CD4-positive, alpha-beta T cell (primary cell): ENCODE measurements around the gene FEN1. TPM values are rescaled to one million over a fixed set of nuclear protein-coding genes. Genes with fewer than 3 reads are reported as not detected.

ENCODE experiments used
- ATAC-seq: fragments of 200-7000 bp; cut with Tn5 transposase; one replicate; pipeline ENCODE4 v1.10.0; 2022; ENCODE audit warnings: mild to moderate bottlenecking; ENCODE audit not compliant: poor library complexity
- CTCF ChIA-PET: fragments of 350-600 bp; sonication (Branson Sonifier 250); formaldehyde crosslinking; loops from one replicate; lab custom pipeline; 2021; ENCODE audit warnings: antibody characterized with exemption, inconsistent platforms; lab: Charles Lee
- POLR2A ChIA-PET: fragments of 350-600 bp; sonication (Branson Sonifier 250); formaldehyde crosslinking; loops from one replicate; lab custom pipeline; 2021; ENCODE audit warnings: antibody characterized with exemption, inconsistent platforms; lab: Charles Lee
- DNase-seq, 14 experiments: peaks; one replicate each; pipeline ENCODE4 v3.0.0-alpha.2; 2013 to 2020; ENCODE audit warnings: mixed read lengths in 2 of 14
- H3K27ac ChIP-seq, 2 donors: one replicate each; pipeline versions ENCODE4 v1.5.1 to v1.7.0; 2013; ENCODE audit warnings: low read length in 2 of 2, low read depth in 1 of 2, mild to moderate bottlenecking in 1 of 2
- H3K27me3 ChIP-seq, 2 experiments: 1 replicate in 1 of 2; 2 replicates in 1 of 2; pipeline versions ENCODE4 v1.6.1 to v1.7.0; 2013; ENCODE audit warnings: low read length in 2 of 2, control low read depth in 1 of 2, mild to moderate bottlenecking in 1 of 2, moderate library complexity in 1 of 2; ENCODE audit not compliant: insufficient read depth in 2 of 2, control insufficient read depth in 1 of 2
- H3K36me3 ChIP-seq: one replicate; pipeline ENCODE4 v1.6.1; 2013; ENCODE audit warnings: low read length, control low read depth; ENCODE audit not compliant: insufficient read depth
- H3K4me1 ChIP-seq: one replicate; pipeline ENCODE4 v1.6.1; 2013; ENCODE audit warnings: low read length, control low read depth; ENCODE audit not compliant: insufficient read depth
- H3K4me3 ChIP-seq: one replicate; pipeline ENCODE4 v1.5.1; 2013; ENCODE audit warnings: mild to moderate bottlenecking, low read length, moderate library complexity
- H3K9me3 ChIP-seq, 2 experiments: 1 replicate in 1 of 2; 2 replicates in 1 of 2; pipeline versions ENCODE4 v1.6.1 to v1.7.0; 2013; ENCODE audit warnings: low read length in 2 of 2, mild to moderate bottlenecking in 2 of 2, control low read depth in 1 of 2, moderate library complexity in 1 of 2; ENCODE audit not compliant: control insufficient read depth in 1 of 2, insufficient read depth in 1 of 2
- H3K27ac Mint-ChIP-seq: one replicate; pipeline ENCODE4 v1.8.0; 2020; ENCODE audit warnings: mixed read lengths
- H3K27me3 Mint-ChIP-seq: one replicate; pipeline ENCODE4 v1.8.0; 2021; ENCODE audit warnings: mixed read lengths
- H3K36me3 Mint-ChIP-seq: one replicate; pipeline ENCODE4 v1.8.0; 2021; ENCODE audit warnings: low read depth, mixed read lengths
- H3K4me1 Mint-ChIP-seq: one replicate; pipeline ENCODE4 v1.8.0; 2021; ENCODE audit warnings: low read depth, mixed read lengths
- H3K4me3 Mint-ChIP-seq: one replicate; pipeline ENCODE4 v1.8.0; 2020; ENCODE audit warnings: mild to moderate bottlenecking, mixed read lengths
- H3K9me3 Mint-ChIP-seq: one replicate; pipeline ENCODE4 v1.8.0; 2020; ENCODE audit warnings: mixed read lengths
- CTCF ChIP-seq: fragments of 200-600 bp; IDR thresholded peaks from one replicate; pipeline ENCODE4 v1.8.0; 2022; ENCODE audit warnings: antibody characterized with exemption, mild to moderate bottlenecking
- intact Hi-C, 2 experiments: fragments of 100-400 bp; cut with DNase I in 1 of 2; cut with micrococcal nuclease in 1 of 2; formaldehyde crosslinking; loops; one replicate each; pipeline versions ENCODE4 v1.15.1 to v1.9.0; 2023 to 2025; cut with DNase I, micrococcal nuclease
- total RNA-seq, 174 experiments: library from RNA in 2 of 174; stranded (reverse) in 2 of 174; gene quantifications; one replicate each; pipeline ENCODE4 v1.2.3 and lab custom pipeline; 2021 to 2026

FEN1 gene
- total RNA-seq, 2 experiments from 2014 or later: 7.5 to 9.1 TPM

- no peak overlapping the region for H3K27ac Mint-ChIP-seq
- Histone ChIP-seq H3K36me3 (no peaks in the 10 kb centered on the region), H3K27ac (no peak overlapping the region), H3K4me3 (no peak overlapping the region), H3K9me3 (no peaks in the 10 kb centered on the region), H3K27me3 (no peaks in the 10 kb centered on the region), H3K4me1 (no peaks in the 10 kb centered on the region)
- H3K4me1 Mint-ChIP-seq: no peaks in the 10 kb centered on the region
- TF ChIP-seq CTCF: no peak
- ChIA-PET CTCF (interaction anchor here (1.4 kb wide), 1 partner anchor 32 kb away, joined by 3 read pairs; no protein-coding TSS in a partner anchor), POLR2A (no interaction called here)
- intact Hi-C loops: no loop called here
- peaks cover 7% of the 10 kb centered on the region for H3K27me3 Mint-ChIP-seq
- H3K9me3 Mint-ChIP-seq: no peaks in the 10 kb centered on the region
- no peak overlapping the region for H3K4me3 Mint-ChIP-seq
- no peaks in the 10 kb centered on the region for H3K36me3 Mint-ChIP-seq
- no peak for ATAC-seq
- DNase-seq: no peak
These were observed 27.0 kb upstream of the FEN1 start for GRCh38 chr11:61765550-61766253.

- H3K27ac Mint-ChIP-seq: no peak overlapping the region
These were observed 26.3 kb upstream of the FEN1 start for GRCh38 chr11:61766353-61766841.

DNA sequence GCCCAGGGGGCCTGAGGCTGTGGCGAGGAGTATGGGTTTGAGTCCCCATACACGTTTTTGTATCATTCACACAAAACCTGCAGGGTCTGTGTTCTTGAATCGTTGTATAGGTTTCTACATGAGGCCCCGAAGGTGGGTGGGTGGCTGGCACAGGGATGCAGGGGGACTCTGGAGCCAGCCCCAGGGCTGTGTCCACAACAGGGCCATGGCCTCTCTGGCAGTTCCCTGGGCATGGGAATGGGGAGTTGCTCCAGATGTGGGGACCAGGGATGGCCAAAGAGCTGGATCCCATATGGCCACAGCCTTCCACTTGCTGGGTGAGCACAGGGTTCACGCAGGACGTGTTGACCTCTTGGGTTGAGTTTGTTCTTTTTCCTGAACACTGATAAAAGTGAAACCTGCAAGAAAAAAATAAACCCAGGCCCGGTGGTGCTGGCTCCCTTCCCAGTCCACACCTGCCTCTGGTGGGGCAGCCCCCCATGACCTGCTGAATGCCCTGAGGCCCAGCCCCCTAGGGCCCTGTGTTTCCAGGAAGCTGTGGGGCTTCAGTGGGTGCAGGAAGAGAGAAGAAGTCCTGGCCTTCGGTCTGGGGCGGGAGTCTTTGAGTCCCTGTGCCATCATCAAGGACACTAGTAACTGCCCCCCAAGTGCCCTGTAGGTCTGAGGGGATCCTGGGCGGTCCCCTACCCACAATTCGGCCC lies 24.2 kb upstream of the FEN1 start:
- H3K27me3 ChIP-seq: no peaks in the 10 kb centered on the region
- H3K27me3 Mint-ChIP-seq: no peaks in the 10 kb centered on the region
- no peaks in the 10 kb centered on the region for H3K9me3 ChIP-seq
- ATAC-seq: no peak
- no peak for TF ChIP-seq CTCF
- H3K27ac Mint-ChIP-seq: no peak overlapping the region
- intact Hi-C loops: no loop called here
- peaks cover 16% of the 10 kb centered on the region for H3K4me1 ChIP-seq
- H3K36me3 Mint-ChIP-seq: no peaks in the 10 kb centered on the region
- H3K4me3 ChIP-seq: no peak overlapping the region
- no peak overlapping the region for H3K4me3 Mint-ChIP-seq
- no peaks in the 10 kb centered on the region for H3K36me3 ChIP-seq
- CTCF ChIA-PET: no interaction called here
- H3K4me1 Mint-ChIP-seq: no peaks in the 10 kb centered on the region
- H3K27ac ChIP-seq: no peak overlapping the region
- no peak for DNase-seq
- POLR2A ChIA-PET: no interaction called here
- H3K9me3 Mint-ChIP-seq: no peaks in the 10 kb centered on the region

More at GRCh38 chr11:61766353-61766841, 26.3 kb upstream of the FEN1 start:
- intact Hi-C loops: no loop called here
- Mint-ChIP-seq H3K4me3 (no peak overlapping the region), H3K36me3 (no peaks in the 10 kb centered on the region), H3K9me3 (no peaks in the 10 kb centered on the region), H3K4me1 (no peaks in the 10 kb centered on the region), H3K27me3 (peaks cover 7% of the 10 kb centered on the region)
- no peak for DNase-seq
- no peak overlapping the region for H3K27ac ChIP-seq
- H3K4me3 ChIP-seq: no peak overlapping the region
- H3K4me1 ChIP-seq: no peaks in the 10 kb centered on the region
- H3K9me3 ChIP-seq: no peaks in the 10 kb centered on the region
- POLR2A ChIA-PET: no interaction called here
- CTCF ChIA-PET: interaction anchor here (1.4 kb wide), 1 partner anchor 33 kb away, joined by 3 read pairs; no protein-coding TSS in a partner anchor
- H3K27me3 ChIP-seq: no peaks in the 10 kb centered on the region
- TF ChIP-seq CTCF: no peak
- H3K36me3 ChIP-seq: no peaks in the 10 kb centered on the region
- ATAC-seq: no peak
